NCI-H82 treated with DMSO at 0.1 percent for 48 hours (cell line): Measurements from ENCODE around the gene ZKSCAN8.

Experiments
- DNase-seq: peaks from one replicate; lab custom pipeline; 2025; ENCODE audit not compliant: unreplicated experiment; lab: John Stamatoyannopoulos, UW

Gene ZKSCAN8

DNA sequence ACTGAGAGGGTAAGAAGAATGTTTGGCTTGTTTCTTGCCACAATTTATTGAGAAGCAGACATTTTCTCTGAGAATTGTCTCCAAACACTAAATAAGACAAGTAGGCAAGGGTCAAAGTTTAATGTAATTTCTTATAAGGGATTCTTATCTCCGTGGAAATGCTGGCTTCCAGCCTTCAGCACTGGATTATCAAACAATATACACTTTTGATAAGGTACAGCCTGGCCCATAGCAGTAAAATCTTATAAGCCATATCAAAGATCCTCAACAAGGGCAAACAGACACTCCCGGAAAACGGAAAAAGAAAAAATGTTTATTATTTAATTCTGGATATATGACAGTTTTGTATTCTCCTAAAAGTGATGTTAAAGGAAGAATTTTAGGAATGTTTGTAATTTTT is 64.8 kb downstream of the ZKSCAN8 start:
- no peak for DNase-seq

DNA sequence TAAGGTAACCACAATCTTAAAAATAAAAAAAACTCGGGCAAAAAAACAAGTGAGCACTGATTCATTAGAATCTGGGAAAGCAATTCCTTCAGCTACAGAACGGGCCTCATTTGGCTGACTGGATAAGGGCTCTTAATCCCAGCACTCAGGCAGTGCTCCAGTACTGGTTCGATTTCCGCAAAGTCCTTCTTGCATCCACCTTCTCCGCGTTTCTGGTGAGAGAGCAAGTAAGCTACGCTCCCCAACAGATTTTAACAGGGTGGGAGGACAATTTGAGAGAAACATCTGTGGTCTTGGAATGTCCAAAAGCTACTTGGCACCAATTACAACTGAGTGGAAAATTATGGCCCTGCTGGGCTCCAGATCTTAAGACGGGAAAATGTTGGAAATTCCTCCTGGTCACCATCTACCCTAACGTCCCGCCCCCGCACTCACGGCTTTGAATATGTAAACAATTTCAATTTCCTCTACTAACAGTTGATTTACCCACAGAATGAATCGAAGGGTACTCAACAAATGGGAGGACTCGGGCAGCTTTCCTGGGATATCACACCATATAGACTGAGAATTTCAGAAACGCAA is 65.3 kb downstream of the ZKSCAN8 start:
- no peak for DNase-seq

DNA sequence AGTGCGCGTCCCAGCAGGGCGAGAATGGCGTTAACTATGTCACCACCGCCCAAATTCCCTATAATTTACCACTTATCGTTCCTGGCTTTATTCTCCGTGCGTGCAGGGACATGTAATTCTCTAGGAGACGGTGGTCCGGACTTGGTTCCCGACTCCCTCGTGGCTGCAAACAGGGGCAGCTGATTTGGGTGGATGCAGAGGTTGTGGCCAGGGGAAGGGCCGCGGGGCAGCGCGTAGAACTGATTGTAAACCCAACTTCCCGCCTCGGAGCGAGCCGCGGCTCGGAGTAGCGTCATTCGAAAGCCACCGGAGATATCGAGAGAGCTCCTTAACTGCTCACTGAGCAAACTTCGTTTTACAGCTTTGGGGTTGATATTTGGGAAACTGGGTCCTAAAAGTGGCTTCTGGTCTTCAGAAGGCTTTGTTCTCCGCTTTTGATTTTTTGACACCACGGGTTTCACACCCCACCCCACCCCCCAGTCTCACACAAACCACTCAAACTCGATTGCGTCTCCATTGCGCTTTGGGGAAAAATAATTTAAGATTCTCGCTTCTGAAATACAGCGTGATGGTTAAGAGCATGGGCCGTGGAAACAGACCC is 65.9 kb downstream of the ZKSCAN8 start:
- no peak for DNase-seq

DNA sequence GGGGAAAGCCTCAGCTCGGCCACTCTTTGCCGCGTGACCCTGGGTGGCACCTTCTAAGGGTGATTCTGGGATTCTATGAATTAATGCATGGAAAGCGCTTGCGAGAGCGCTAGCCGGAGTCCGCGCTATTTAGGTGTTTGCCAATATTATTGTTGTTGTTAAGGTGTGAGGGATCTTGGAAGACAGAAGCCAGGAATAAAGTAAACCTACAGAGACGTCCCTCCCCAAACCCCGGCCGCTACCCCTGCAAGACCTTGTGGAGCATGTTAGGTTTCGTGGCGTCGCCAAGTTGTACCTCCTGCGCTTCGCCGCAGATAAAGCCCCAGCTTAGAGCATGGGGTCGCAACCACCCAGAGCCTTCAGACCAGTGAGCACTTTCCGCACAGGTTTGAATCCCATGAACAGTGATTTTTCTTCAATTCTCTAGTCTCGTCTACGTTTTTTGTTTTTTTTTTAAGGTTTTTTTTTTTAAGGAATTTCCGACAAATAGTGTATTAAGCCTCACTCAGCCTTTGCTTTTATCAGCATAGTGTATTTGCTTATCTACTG is 66.5 kb downstream of the ZKSCAN8 start:
- no peak for DNase-seq
